IMR-90 (cell line): ENCODE measurements around the gene IQSEC3.

Experiments used
- CTCF ChIP-seq: conservative IDR thresholded peaks from 2 replicates; pipeline ENCODE4 v1.5.1; 2012; ENCODE audit warnings: mild to moderate bottlenecking, low read depth, low read length, improper control_type of control experiment
- MAFK ChIP-seq: IDR thresholded peaks from 2 replicates; pipeline ENCODE4 v1.6.1; 2012; ENCODE audit warnings: low read depth, low read length, improper control_type of control experiment
- POLR2A ChIP-seq: IDR thresholded peaks from 2 replicates; pipeline ENCODE4 v1.6.1; 2012; ENCODE audit warnings: mild to moderate bottlenecking, low read depth, low read length

- no peak for TF ChIP-seq MAFK
- no peak for TF ChIP-seq CTCF
- no peak for TF ChIP-seq POLR2A
Observed at GRCh38 chr12:214003-214741, 147.6 kb downstream of the IQSEC3 start, which contains the start of gene SLC6A12.
